ENCODE data around the gene C1orf226.

C1orf226 gene

GRCh38 chr1:162365284-162366020 is 16.1 kb upstream of the C1orf226 start:
- no peak for DNase-seq (ENCODE audit: low read depth in 4 of 4, low spot score in 1 of 4)

- no peak for DNase-seq (ENCODE audit: low read depth in 4 of 4, low spot score in 1 of 4)
These were observed 15.4 kb upstream of the C1orf226 start for GRCh38 chr1:162366149-162366548.

- DNase-seq (ENCODE audit: low read depth in 4 of 4, low spot score in 1 of 4): no peak
These were observed 14.9 kb upstream of the C1orf226 start for GRCh38 chr1:162366671-162367070.

GRCh38 chr1:162367073-162367472 is 14.5 kb upstream of the C1orf226 start:
- no peak for DNase-seq (ENCODE audit: low read depth in 4 of 4, low spot score in 1 of 4)

- DNase-seq (ENCODE audit: low read depth in 4 of 4, low spot score in 1 of 4): no peak
These were observed 13.8 kb upstream of the C1orf226 start for GRCh38 chr1:162367772-162368171.

GRCh38 chr1:162368451-162368850 is 13.1 kb upstream of the C1orf226 start:
- DNase-seq (ENCODE audit: low read depth in 4 of 4, low spot score in 1 of 4): no peak

- no peak for DNase-seq (ENCODE audit: low read depth in 4 of 4, low spot score in 1 of 4)
These were observed 12.0 kb upstream of the C1orf226 start for GRCh38 chr1:162369571-162369970.

GRCh38 chr1:162370161-162370560 is 11.4 kb upstream of the C1orf226 start:
- DNase-seq (ENCODE audit: low read depth in 4 of 4, low spot score in 1 of 4): no peak

GRCh38 chr1:162370721-162371120 is 10.8 kb upstream of the C1orf226 start:
- DNase-seq (ENCODE audit: low read depth in 4 of 4, low spot score in 1 of 4): no peak

- no peak for DNase-seq (ENCODE audit: low read depth in 4 of 4, low spot score in 1 of 4)
These were observed 9.9 kb upstream of the C1orf226 start for GRCh38 chr1:162371611-162372010.

- no peak for DNase-seq (ENCODE audit: low read depth in 4 of 4, low spot score in 1 of 4)
These were observed 9.1 kb upstream of the C1orf226 start for GRCh38 chr1:162372159-162373071.

GRCh38 chr1:162373072-162373427 is 8.5 kb upstream of the C1orf226 start:
- no peak for DNase-seq (ENCODE audit: low read depth in 4 of 4, low spot score in 1 of 4)

GRCh38 chr1:162373541-162374260 is 7.8 kb upstream of the C1orf226 start:
- DNase-seq (ENCODE audit: low read depth in 4 of 4, low spot score in 1 of 4): no peak

GRCh38 chr1:162374406-162374805 is 7.1 kb upstream of the C1orf226 start:
- DNase-seq (ENCODE audit: low read depth in 4 of 4, low spot score in 1 of 4): no peak

GRCh38 chr1:162375463-162375862 is 6.1 kb upstream of the C1orf226 start:
- DNase-seq (ENCODE audit: low read depth in 4 of 4, low spot score in 1 of 4): no peak

- DNase-seq (ENCODE audit: low read depth in 4 of 4, low spot score in 1 of 4): no peak
These were observed 4.8 kb upstream of the C1orf226 start, which contains the start of gene SPATA46 for GRCh38 chr1:162376691-162377090. Gene SPATA46, minus strand, starts transcription at chr1:162376854. Its CDS starts 64 bp downstream, at chr1:162376790.

- no peak for DNase-seq (ENCODE audit: low read depth in 4 of 4, low spot score in 1 of 4)
These were observed 1.3 kb upstream of the C1orf226 start for GRCh38 chr1:162380061-162380846.

GRCh38 chr1:162381941-162382750 is 618 bp downstream of the C1orf226 start:
- DNase-seq (ENCODE audit: low read depth in 4 of 4, low spot score in 1 of 4): no peak

GRCh38 chr1:162383091-162383490 is 1.6 kb downstream of the C1orf226 start:
- no peak for DNase-seq (ENCODE audit: low read depth in 4 of 4, low spot score in 1 of 4)

- no peak for DNase-seq (ENCODE audit: low read depth in 4 of 4, low spot score in 1 of 4)
These were observed 2.0 kb downstream of the C1orf226 start for GRCh38 chr1:162383516-162383915.

All from stimulated activated CD4-positive, alpha-beta T cell treated with anti-CD3 and anti-CD28 coated beads, Interleukin-1b, Interleukin-23, amount 100 ng/mL, for 24 hours (primary cell).